CD4-positive, alpha-beta T cell treated with Interleukin-10 for 1 hour (primary cell): ENCODE measurements around the gene HCFC2.

Source experiments
- DNase-seq: peaks from one replicate; pipeline ENCODE4 v3.0.0-alpha.2; 2020

The HCFC2 gene

DNA sequence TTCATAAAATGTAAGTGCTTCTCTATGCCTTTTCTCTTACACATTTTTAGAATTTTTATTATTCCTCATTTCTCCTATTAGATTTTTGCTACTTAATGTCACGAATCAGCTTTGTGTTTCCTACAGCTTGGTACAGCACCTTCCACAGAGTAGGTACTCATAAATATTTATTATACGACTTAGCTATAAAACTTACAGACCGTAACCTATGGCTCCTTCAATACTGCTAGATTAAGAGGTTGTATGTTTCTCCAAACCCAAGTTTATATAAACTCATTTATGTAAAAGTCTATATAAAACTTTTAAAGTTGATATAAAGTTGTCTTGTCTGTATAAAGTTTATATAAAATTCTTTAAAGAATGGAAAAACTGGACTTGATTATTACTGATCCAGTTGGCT is 62.2 kb downstream of the HCFC2 start:
- no peak for DNase-seq

DNA sequence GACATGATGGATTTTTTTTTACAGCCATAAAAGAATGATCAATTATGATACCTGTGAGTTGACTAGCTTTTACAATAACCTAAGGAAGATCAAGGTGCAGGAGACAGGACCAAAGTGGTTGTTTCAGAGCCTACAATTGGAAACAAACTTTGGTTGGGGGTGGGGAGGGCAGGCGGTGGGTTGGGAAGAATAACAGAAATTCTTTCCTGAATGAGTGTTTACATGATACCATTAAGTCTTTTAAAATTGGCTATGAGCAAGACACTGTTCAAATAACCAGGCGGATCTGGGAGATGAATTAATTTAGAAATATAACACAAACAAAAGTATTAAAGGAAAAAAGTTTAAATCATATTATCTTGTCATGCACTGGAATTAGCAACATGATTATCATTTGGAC is 66.4 kb downstream of the HCFC2 start:
- no peak for DNase-seq

- DNase-seq = no peak
Measured at GRCh38 chr12:104131609-104132008, 67.3 kb downstream of the HCFC2 start.

DNA sequence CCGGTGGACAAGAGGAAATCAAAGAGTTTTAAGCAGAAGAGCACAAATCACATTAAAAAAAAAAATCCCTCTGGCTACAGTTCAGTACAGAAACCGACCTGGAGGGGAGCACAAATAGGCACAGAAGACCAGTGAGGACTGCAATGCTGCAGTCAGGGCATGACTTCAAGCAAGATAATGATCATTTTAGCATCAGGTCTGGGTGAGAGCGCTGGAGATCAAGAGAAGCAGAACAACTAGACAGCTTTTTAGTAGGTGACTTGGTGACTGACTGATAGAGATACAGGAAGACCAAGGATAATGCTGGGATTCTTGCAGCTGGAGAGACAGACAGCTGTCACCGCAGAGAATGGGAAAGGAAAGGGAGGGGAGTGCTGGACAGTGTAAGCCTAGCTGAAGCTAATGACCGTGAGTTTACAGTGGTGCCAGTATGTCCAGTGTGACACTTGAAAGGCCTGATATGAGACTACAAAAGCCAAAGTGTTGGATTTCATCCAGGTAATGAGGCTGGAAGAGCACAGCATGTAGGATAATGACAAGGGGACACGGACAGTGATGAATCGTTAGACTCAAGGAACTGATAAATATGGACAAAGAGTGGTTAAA is 68.1 kb downstream of the HCFC2 start:
- no peak for DNase-seq

GRCh38 chr12:104133321-104133720 is 69.0 kb downstream of the HCFC2 start:
- DNase-seq = no peak

DNA sequence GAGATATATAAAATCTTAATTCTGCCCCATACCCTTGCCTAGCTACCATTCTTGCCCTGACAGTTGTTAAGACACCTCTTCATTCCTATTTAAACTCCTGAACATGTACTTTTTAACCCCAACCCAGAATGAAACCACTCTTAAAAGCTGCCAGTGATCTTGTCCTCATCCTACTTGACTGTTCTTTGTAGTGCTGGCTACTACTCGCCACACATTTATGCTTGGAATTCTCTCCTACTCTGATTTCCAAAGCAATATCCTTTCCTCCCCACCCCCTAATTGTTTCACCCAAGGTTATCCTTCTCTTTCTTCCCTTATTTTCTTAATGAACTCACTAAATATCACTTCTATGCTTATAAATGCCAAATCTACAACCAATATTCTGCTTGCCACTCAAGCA is 69.5 kb downstream of the HCFC2 start:
- DNase-seq = no peak

DNA sequence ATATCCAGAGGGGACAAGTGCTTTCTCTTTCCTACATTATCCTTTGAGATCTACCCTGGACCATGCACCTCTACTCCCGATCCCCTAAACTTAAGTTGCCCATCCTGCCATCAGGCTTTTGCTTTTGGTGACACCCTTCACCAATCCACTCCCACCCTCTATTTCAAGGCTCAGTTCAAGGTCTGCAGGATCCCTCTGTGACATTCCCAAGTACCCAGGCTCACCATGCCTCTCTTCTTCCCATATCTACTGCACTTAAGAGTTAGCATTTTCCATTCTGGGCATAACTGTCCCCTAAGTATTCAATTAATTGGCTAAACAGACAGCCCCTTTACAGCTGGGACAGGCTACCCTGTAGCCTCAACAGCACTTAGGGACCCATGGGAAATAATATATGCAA is 70.6 kb downstream of the HCFC2 start:
- DNase-seq = no peak

GRCh38 chr12:104136577-104136976 is 72.2 kb downstream of the HCFC2 start:
- no peak for DNase-seq

DNA sequence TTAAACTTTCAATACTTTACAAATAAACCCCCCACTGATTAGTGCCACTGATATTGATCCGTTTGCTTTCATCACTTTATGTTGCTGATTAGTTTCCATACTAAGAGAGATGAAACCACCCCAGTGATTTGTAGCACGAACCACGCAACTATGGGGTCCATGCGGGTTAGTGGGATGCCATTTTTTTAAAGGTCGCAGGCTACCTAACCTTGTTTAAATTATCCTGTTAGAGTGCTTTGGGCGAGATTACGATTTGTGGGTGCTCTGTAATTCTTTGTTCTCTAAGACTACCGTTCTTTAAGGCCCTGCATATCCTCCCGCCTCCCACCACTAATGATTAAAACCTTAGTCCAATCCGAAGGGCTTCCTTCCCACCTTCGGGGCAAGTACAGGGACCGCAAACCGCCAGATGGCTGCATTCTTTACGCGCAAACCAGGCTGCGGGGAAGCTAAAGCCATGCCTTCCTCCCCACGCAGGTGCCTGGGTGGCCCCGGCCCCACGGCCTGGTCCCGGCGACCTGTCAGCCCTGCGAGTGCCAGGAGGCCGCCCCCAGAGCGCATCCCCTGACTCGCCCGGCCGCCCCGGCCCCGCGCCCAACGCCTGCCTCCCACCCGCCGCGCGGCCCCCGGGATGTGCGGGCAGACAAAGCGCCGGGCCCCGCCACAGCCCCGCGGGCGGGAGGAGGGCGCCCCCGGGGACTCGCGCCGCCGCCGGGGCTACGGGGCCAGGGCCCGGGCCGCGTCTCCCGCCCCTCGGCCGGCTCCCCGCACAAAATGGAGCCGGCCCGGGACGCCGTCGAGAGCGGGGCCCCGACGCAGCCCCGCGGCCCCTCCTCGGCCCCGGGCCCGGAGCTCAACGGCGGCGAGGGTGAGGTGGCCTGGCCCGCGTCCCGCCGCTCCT is 72.9 kb downstream of the HCFC2 start:
- peak; percentile 52 for DNase-seq

DNA sequence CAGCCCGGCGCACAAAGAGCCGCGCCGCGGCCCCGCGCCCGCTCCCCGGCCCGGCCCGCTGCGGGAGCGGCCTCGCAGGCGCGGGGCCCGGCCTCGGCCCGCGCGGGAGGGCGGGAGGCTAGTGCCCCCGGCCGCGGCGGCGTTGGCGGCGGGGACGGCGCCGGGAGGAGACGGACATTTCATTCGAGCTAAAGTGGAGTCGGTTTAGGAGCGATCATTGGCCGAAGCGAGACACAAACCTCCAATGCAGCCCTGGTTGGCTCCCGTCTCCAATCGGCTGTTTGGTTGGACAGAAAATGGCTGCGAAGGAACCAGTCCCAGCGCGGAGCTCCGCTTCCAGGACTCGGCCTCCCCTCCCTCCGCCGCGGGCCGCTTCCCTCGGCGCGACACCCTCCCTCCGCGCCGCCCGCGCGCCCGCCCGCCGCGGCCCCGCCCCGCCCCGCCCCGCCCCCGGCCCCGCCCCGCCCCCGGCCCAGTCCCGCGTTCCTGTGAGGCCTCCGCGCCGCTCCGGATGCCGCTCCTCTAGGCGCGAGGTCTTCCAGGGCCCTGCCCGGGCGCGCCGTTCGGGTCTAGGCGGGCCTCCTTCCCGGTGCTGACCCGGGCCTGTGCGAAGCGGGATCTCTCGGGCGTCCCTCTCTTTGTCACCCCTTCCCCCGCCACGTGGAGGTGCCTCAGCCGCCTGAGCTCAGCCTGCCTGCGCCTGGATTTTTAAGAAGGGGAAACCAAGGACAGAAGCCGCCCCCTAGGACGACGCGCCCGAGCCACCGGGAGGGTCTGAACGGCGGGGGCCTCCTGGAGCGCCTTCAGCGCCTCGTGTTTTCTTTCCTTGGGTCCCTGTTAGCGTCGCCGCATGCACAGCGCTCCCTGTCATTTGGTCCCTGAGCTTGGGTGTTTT is 73.8 kb downstream of the HCFC2 start, which contains the start of gene NFYB:
NFYB (minus strand) TSS at position 309 of the 895 bp plus-strand sequence. CDS start 2,757 bp downstream, outside the sequence.
- peak; percentile 96 for DNase-seq

GRCh38 chr12:104138797-104139152 is 74.4 kb downstream of the HCFC2 start:
- DNase-seq = no peak

GRCh38 chr12:104142543-104142942 is 78.2 kb downstream of the HCFC2 start:
- no peak for DNase-seq

DNA sequence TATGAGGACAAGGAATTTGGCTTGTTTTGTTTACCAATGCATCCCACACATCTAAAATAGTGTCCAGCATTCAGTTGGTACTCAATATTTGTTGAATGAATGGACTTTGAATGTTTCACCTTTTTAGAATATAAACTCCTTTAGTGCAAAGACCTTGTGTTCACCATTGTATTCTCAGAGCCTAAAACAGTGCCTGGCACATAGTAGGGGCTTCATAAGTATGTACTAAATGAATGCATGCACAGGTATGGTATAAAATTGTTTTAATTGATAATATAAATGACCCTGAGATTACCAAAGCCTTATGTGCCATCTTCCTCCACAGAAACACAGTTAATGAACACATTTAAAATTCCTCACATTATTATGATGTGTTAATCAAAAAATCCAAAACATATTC is 78.7 kb downstream of the HCFC2 start:
- no peak for DNase-seq

- DNase-seq = no peak
Measured at GRCh38 chr12:104143918-104144317, 79.6 kb downstream of the HCFC2 start.

DNA sequence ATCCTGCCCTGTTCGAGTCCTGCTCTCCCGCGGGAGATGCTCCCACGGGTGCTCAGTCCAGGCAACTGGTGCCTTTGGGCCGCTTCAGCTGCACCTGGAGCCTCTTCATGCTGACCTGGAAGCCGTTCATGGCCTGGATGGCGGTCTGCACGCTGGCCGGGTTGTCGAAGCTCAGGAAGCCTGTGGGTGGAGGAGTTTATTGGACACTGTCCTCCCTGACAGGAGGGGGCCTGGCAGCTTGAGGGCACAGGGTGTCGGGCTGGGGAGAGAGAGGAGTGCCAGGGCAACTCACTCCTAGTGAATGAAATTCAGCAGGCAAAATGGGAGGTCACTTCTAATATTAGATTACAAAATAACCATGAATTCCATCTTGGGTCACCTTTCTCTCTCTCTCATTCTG is 83.0 kb downstream of the HCFC2 start:
- no peak for DNase-seq

- DNase-seq = no peak
Measured at GRCh38 chr12:104150416-104150815, 86.1 kb downstream of the HCFC2 start.

- no peak for DNase-seq
Measured at GRCh38 chr12:104152685-104153241, 88.4 kb downstream of the HCFC2 start.

- no peak for DNase-seq
Measured at GRCh38 chr12:104154286-104154685, 90.0 kb downstream of the HCFC2 start.

DNA sequence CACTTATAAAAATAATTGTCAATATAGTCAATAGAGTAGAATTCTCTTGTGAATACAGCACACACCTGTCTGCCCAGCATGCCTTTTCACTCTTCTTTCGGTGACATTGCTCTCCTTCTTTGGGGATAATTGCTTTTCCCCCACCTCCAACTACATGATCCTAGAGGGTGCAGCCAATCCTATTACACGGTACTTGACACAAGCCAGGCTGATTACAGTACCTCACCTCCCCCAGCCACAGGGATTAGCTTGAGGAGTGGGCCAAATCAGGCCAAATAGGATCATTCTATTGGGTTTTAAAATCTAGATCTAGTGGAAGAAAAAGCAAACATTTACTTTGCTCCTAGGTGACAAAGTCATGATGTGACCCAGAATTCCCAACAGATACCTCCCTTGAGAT is 90.5 kb downstream of the HCFC2 start:
- DNase-seq = no peak
